GM10248 (cell line): Measurements from ENCODE around the gene ULK4.

Experiments
- CTCF ChIA-PET: fragments of 300-600 bp; sonication (Branson Sonifier 250); formaldehyde crosslinking; extraction: SDS; loops from one replicate; lab custom pipeline; 2021; ENCODE audit warnings: antibody characterized with exemption; lab: Yijun Ruan, JAX
- POLR2A ChIA-PET: fragments of 350-650 bp; sonication (Branson Sonifier 250); formaldehyde crosslinking; extraction: SDS; loops from one replicate; lab custom pipeline; 2020; ENCODE audit warnings: antibody characterized with exemption; lab: Yijun Ruan, JAX
- DNase-seq: peaks from one replicate; pipeline ENCODE4 v3.0.0; 2012; ENCODE audit errors: extremely low spot score
- TF ChIP-seq, protein P1 (sequence below): IDR thresholded peaks from 2 replicates; pipeline ENCODE4 v1.5.1; 2012; ENCODE audit warnings: mild to moderate bottlenecking, low read depth; ENCODE audit errors: extremely low read depth, missing control alignments, control extremely low read depth

Gene ULK4

DNA sequence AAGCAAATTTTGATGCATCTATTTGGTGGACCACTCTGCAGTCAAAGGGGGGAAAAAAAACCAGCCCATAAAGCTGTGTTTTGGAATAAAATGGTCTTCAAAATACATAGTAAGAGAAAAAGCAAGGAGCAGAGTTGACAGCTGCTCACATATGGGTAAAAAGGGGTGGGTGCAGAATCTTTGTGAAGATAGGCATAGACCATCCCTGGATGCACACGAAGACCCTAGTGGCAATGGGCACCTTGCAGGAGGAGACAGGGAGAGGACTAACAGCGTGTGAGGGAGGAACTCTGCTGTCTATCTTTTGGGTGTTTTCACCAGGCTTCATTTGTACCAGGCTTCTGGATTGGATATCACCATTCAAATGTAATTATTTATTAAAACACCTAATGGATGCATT, 718.7 kb downstream of the ULK4 start:
- no peak for DNase-seq
- ChIA-PET POLR2A (no interaction called here), CTCF (interaction anchor here (1.1 to 4.2 kb wide), 2 partner anchors 12 to 44 kb away, joined by 3 to 19 read pairs; partner anchors contain the start of gene CTNNB1)
- TF ChIP-seq, protein P1, sequence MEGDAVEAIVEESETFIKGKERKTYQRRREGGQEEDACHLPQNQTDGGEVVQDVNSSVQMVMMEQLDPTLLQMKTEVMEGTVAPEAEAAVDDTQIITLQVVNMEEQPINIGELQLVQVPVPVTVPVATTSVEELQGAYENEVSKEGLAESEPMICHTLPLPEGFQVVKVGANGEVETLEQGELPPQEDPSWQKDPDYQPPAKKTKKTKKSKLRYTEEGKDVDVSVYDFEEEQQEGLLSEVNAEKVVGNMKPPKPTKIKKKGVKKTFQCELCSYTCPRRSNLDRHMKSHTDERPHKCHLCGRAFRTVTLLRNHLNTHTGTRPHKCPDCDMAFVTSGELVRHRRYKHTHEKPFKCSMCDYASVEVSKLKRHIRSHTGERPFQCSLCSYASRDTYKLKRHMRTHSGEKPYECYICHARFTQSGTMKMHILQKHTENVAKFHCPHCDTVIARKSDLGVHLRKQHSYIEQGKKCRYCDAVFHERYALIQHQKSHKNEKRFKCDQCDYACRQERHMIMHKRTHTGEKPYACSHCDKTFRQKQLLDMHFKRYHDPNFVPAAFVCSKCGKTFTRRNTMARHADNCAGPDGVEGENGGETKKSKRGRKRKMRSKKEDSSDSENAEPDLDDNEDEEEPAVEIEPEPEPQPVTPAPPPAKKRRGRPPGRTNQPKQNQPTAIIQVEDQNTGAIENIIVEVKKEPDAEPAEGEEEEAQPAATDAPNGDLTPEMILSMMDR: no peak

DNA sequence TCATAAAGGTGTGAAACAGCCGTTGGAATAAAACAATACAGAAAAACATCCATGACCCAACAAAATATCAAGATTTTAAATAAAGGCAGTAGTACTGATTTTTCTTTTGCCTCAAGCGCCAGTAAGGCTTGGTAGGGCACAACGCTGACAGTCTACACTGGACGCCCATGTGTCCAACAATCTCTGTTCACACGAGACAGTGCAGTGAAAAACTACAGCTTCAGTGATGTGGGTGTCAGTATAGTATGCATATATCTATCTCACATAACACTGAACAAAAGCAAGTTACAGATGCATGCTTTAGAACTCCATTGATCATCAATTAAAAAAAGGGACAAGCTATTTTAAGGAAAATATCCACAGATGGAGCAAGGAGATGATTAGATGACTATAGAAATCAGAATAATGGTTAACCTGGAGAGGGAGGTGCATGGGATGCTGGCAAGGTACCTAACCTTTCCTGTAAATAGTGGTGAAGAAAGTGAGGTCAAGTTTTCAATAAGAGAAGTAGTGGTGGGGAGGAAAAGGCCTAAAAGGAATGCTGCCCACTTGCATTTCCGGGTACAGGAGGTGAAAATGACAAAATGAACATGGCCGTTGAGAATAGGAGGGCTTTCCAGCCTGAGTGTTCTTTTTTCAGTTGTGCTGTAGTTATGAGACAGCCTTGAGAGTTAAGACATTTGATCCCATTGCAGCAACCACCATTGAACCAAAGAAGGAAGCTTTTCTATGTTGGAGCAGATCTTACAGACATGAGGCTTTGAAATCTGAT, 719.9 kb downstream of the ULK4 start:
- POLR2A ChIA-PET: no interaction called here
- CTCF ChIA-PET: interaction anchor here (4.2 kb wide), 1 partner anchor 11 kb away, joined by 19 read pairs; no protein-coding TSS in a partner anchor
- DNase-seq: no peak
- TF ChIP-seq, protein P1: no peak

DNA sequence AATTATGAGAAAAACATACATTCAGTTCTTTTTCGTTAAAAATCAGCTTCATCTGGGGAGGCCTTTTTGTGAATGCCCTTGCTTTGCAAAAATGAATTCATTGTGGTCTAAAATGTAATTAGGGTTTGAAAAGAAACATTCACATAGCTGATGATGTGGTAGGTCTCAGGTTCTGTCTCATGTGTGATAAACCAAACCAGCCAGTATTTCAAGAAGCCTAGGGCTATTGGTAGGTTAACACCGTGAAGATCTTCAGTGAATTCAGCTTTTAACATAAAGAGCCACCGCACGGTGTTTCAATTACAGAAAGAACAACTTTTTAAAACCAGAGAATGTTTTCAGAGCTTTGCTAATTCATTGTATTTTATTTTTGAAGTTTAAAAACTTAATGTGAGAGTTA, 720.7 kb downstream of the ULK4 start:
- CTCF ChIA-PET: interaction anchor here (1.1 to 4.2 kb wide), 2 partner anchors 10 to 15 kb away, joined by 4 to 19 read pairs; no protein-coding TSS in a partner anchor
- POLR2A ChIA-PET: no interaction called here
- TF ChIP-seq, protein P1: no peak
- DNase-seq: no peak

DNA sequence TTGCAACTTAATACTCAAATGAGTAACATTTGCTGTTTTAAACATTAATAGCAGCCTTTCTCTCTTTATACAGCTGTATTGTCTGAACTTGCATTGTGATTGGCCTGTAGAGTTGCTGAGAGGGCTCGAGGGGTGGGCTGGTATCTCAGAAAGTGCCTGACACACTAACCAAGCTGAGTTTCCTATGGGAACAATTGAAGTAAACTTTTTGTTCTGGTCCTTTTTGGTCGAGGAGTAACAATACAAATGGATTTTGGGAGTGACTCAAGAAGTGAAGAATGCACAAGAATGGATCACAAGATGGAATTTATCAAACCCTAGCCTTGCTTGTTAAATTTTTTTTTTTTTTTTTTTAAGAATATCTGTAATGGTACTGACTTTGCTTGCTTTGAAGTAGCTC, 722.3 kb downstream of the ULK4 start:
- TF ChIP-seq, protein P1: no peak
- CTCF ChIA-PET: interaction anchor here (0.8 to 2.0 kb wide), 2 partner anchors 11 to 25 kb away, joined by 4 read pairs; no protein-coding TSS in a partner anchor
- DNase-seq: no peak
- POLR2A ChIA-PET: interaction anchor here (0.6 kb wide), 1 partner anchor 29 kb away, joined by 9 read pairs; no protein-coding TSS in a partner anchor

DNA sequence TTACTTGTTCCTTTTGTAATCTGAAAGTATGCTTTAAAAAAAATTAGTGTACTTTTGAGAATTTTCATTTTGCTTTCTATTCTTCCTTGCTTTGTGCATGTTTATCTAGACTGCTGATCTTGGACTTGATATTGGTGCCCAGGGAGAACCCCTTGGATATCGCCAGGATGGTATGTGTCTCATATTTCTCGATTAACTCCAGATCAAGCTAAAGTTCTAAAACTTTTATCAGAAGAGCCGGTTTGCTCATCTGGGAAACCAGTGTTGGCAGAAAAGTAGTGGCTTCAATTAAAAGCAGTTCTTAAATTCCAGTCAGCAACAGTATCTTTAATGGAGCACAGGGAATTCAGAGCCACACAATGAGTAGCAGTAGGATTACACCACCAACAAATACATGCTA, 724.0 kb downstream of the ULK4 start:
- no peak for DNase-seq
- ChIA-PET CTCF (interaction anchor here (1.1 to 1.4 kb wide), 2 partner anchors 12 to 37 kb away, joined by 3 to 5 read pairs; no protein-coding TSS in a partner anchor), POLR2A (no interaction called here)
- TF ChIP-seq, protein P1: no peak

DNA sequence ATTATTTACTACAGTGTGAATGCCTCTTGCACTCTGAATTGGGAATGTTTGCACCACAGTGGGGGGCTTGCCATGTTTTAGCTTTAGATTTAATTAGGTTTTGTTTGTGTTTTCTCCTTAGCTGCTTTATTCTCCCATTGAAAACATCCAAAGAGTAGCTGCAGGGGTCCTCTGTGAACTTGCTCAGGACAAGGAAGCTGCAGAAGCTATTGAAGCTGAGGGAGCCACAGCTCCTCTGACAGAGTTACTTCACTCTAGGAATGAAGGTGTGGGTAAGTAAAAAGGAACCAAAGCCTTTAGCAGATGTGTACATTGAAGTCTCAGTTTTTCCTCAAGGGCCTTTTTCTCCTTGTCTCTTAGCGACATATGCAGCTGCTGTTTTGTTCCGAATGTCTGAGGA, 725.7 kb downstream of the ULK4 start:
- TF ChIP-seq, protein P1: no peak
- no peak for DNase-seq
- ChIA-PET POLR2A (no interaction called here), CTCF (interaction anchor here (1.0 to 1.7 kb wide), 5 partner anchors 9 to 45 kb away, joined by 3 to 5 read pairs (median 4); no protein-coding TSS in a partner anchor)
